Trophoblast cell (in vitro differentiated cells and primary cell): ENCODE data around the gene OR3A1. TPM values are rescaled to one million over a fixed set of nuclear protein-coding genes. Genes with fewer than 3 reads are reported as not detected.
"Not testable (repeated sequence)": the region's sequence is repeated elsewhere in the genome, so short reads cannot be mapped to it uniquely, and the experiment has no call there.

Experiments
- DNase-seq, 2 donors: peaks; one replicate each; pipeline ENCODE4 v3.0.0-alpha.2; 2016
- H2AFZ ChIP-seq: 2 replicates; pipeline ENCODE4 v1.6.1; 2013; ENCODE audit warnings: low read length, moderate library complexity, mild to moderate bottlenecking; ENCODE audit not compliant: insufficient read depth, poor library complexity
- H2AK5ac ChIP-seq: 2 replicates; pipeline ENCODE4 v1.6.1; 2013; ENCODE audit warnings: mild to moderate bottlenecking, low read length
- H2BK120ac ChIP-seq: 2 replicates; pipeline ENCODE4 v1.6.1; 2013; ENCODE audit warnings: low read length, mild to moderate bottlenecking, moderate library complexity; ENCODE audit not compliant: insufficient read depth, poor library complexity
- H2BK12ac ChIP-seq: 2 replicates; pipeline ENCODE4 v1.6.1; 2013; ENCODE audit warnings: mild to moderate bottlenecking, low read length, moderate library complexity
- H2BK5ac ChIP-seq: 2 replicates; pipeline ENCODE4 v1.6.1; 2013; ENCODE audit warnings: low read length, low read depth, moderate library complexity, mild to moderate bottlenecking; ENCODE audit not compliant: poor library complexity
- H3K14ac ChIP-seq: 2 replicates; pipeline ENCODE4 v1.6.1; 2013; ENCODE audit warnings: mild to moderate bottlenecking, low read length
- H3K18ac ChIP-seq: 2 replicates; pipeline ENCODE4 v1.6.1; 2013; ENCODE audit warnings: mild to moderate bottlenecking, low read length
- H3K23ac ChIP-seq: 2 replicates; pipeline ENCODE4 v1.6.1; 2013; ENCODE audit warnings: low read length
- H3K27ac ChIP-seq: 2 replicates; pipeline ENCODE4 v1.5.1; 2013; ENCODE audit warnings: low read depth, mild to moderate bottlenecking, inconsistent platforms, low read length, moderate library complexity
- H3K27me3 ChIP-seq: 2 replicates; pipeline ENCODE4 v1.6.1; 2013; ENCODE audit warnings: inconsistent platforms, mild to moderate bottlenecking, low read length, moderate library complexity; ENCODE audit not compliant: insufficient read depth
- H3K36me3 ChIP-seq, 2 experiments: 1 replicate in 1 of 2; 2 replicates in 1 of 2; pipeline ENCODE4 v1.6.1; 2013; ENCODE audit warnings: low read length in 2 of 2, mild to moderate bottlenecking in 2 of 2, moderate library complexity in 1 of 2; ENCODE audit not compliant: insufficient read depth in 2 of 2, control insufficient read depth in 1 of 2
- H3K4ac ChIP-seq: 2 replicates; pipeline ENCODE4 v1.6.1; 2013; ENCODE audit warnings: low read depth, mild to moderate bottlenecking, low read length, moderate library complexity
- H3K4me1 ChIP-seq, 2 experiments: 1 replicate in 1 of 2; 2 replicates in 1 of 2; pipeline ENCODE4 v1.6.1; 2013; ENCODE audit warnings: low read length in 2 of 2, mild to moderate bottlenecking in 2 of 2, moderate library complexity in 1 of 2; ENCODE audit not compliant: insufficient read depth in 2 of 2, control insufficient read depth in 1 of 2
- H3K4me2 ChIP-seq: 2 replicates; pipeline ENCODE4 v1.6.1; 2013; ENCODE audit warnings: inconsistent platforms, mild to moderate bottlenecking, low read length, moderate library complexity
- H3K4me3 ChIP-seq: 2 replicates; pipeline ENCODE4 v1.5.1; 2013; ENCODE audit warnings: mild to moderate bottlenecking, low read depth, low read length, inconsistent platforms
- H3K79me1 ChIP-seq: one replicate; pipeline ENCODE4 v1.6.1; 2013; ENCODE audit warnings: low read length
- H3K79me2 ChIP-seq: 2 replicates; pipeline ENCODE4 v1.6.1; 2013; ENCODE audit warnings: low read length, mild to moderate bottlenecking; ENCODE audit not compliant: control insufficient read depth, insufficient read depth, poor library complexity
- H3K9ac ChIP-seq: 2 replicates; pipeline ENCODE4 v1.6.1; 2013; ENCODE audit warnings: mild to moderate bottlenecking, low read length
- H3K9me3 ChIP-seq: 2 replicates; pipeline ENCODE4 v1.6.1; 2013; ENCODE audit warnings: low read depth, mild to moderate bottlenecking, control low read depth, inconsistent platforms, low read length; ENCODE audit not compliant: insufficient read depth
- H4K12ac ChIP-seq: 2 replicates; pipeline ENCODE4 v1.6.1; 2013; ENCODE audit warnings: low read depth, mild to moderate bottlenecking, low read length, moderate library complexity
- H4K8ac ChIP-seq: 2 replicates; pipeline ENCODE4 v1.6.1; 2013; ENCODE audit warnings: low read depth, mild to moderate bottlenecking, low read length, moderate library complexity
- H4K91ac ChIP-seq: one replicate; pipeline ENCODE4 v1.6.1; 2013; ENCODE audit warnings: low read depth, mild to moderate bottlenecking, low read length, moderate library complexity
- WGBS: extraction: QIAGEN DNeasy Blood & Tissue Kit; methylation state at CpG from one replicate; pipeline ENCODE4 v1.1.7; 2013; ENCODE audit warnings: missing lambda C conversion rate; ENCODE audit not compliant: insufficient read length, insufficient coverage; ENCODE audit errors: extremely low coverage; 5-methylcytosine and 5-hydroxymethylcytosine counted together
- polyA plus RNA-seq: library from polyadenylated mRNA; stranded (reverse); fragments of 200-250 nt; gene quantifications from 2 replicates; pipeline ENCODE4 v1.2.3, GENCODE V29; 2013

OR3A1 gene
- not detected in 2 replicates for polyA plus RNA-seq

GRCh38 chr17:3298260-3298659 is at the start of gene OR3A1:
Gene OR3A1, minus strand, starts transcription at chr17:3298360. Its CDS starts 5,778 bp downstream, at chr17:3292582.
- H3K27ac ChIP-seq = no peak within 1 kb of the TSS
- H2AK5ac ChIP-seq = no peak within 1 kb of the TSS
- no peak within 1 kb of the TSS for H3K4ac ChIP-seq
- no peaks in the 10 kb centered on the region for H3K79me1 ChIP-seq
- H3K14ac ChIP-seq = no peak within 1 kb of the TSS
- H2BK5ac ChIP-seq = no peak within 1 kb of the TSS
- no peak within 1 kb of the TSS for H3K4me2 ChIP-seq
- no peak within 1 kb of the TSS for H2BK120ac ChIP-seq
- no peak within 1 kb of the TSS for H3K18ac ChIP-seq
- H3K4me1 ChIP-seq = no peaks in the 10 kb centered on the region
- H2BK12ac ChIP-seq = no peak within 1 kb of the TSS
- no peak for DNase-seq
- no peak within 1 kb of the TSS for H3K9ac ChIP-seq
- H3K36me3 ChIP-seq = no peaks in the 10 kb centered on the region
- H3K23ac ChIP-seq = no peak within 1 kb of the TSS
- H3K79me2 ChIP-seq = no peaks in the 10 kb centered on the region
- H3K4me3 ChIP-seq = no peak within 1 kb of the TSS
- H4K8ac ChIP-seq = no peak within 1 kb of the TSS
- no peaks in the 10 kb centered on the region for H3K27me3 ChIP-seq
- no peak within 1 kb of the TSS for H4K12ac ChIP-seq
- no peak within 1 kb of the TSS for H2AFZ ChIP-seq
- H3K9me3 ChIP-seq = peaks cover 2% of the 10 kb centered on the region
- WGBS = no CpG with 5 or more reads among the region's 6 CpGs
- H4K91ac ChIP-seq = no peak within 1 kb of the TSS

- H2AK5ac ChIP-seq, H3K36me3 ChIP-seq, H3K79me2 ChIP-seq, H2BK12ac ChIP-seq, H3K4me2 ChIP-seq, H3K18ac ChIP-seq, H4K8ac ChIP-seq, H3K14ac ChIP-seq, H4K12ac ChIP-seq, H3K27me3 ChIP-seq, H2BK5ac ChIP-seq, H3K27ac ChIP-seq, H3K23ac ChIP-seq, H3K79me1 ChIP-seq, H3K4me3 ChIP-seq, H4K91ac ChIP-seq, H2AFZ ChIP-seq, H3K4me1 ChIP-seq, H3K9ac ChIP-seq, DNase-seq, H2BK120ac ChIP-seq, H3K4ac ChIP-seq: not testable (repeated sequence)
- WGBS = no CpG with 5 or more reads among the region's 12 CpGs
- H3K9me3 ChIP-seq = peaks cover 11% of the 10 kb centered on the region
Observed at GRCh38 chr17:3342782-3343181, 44.6 kb upstream of the OR3A1 start.

GRCh38 chr17:3335876-3336275 is 37.7 kb upstream of the OR3A1 start:
- Histone ChIP-seq H3K4me2 (no peak overlapping the region), H3K9me3 (no peaks in the 10 kb centered on the region), H3K27me3 (no peaks in the 10 kb centered on the region), H3K18ac (no peak overlapping the region), H4K91ac (no peak overlapping the region), H2BK120ac (no peak overlapping the region), H3K4me1 (no peaks in the 10 kb centered on the region), H2BK12ac (no peak overlapping the region), H3K79me2 (no peaks in the 10 kb centered on the region), H3K9ac (no peak overlapping the region), H3K14ac (no peak overlapping the region), H3K4ac (no peak overlapping the region), H3K23ac (no peak overlapping the region), H2BK5ac (no peak overlapping the region), H3K79me1 (no peaks in the 10 kb centered on the region), H4K12ac (no peak overlapping the region), H4K8ac (no peak overlapping the region), H2AFZ (no peak overlapping the region), H2AK5ac (no peak overlapping the region), H3K4me3 (no peak overlapping the region), H3K36me3 (no peaks in the 10 kb centered on the region), H3K27ac (no peak overlapping the region)
- DNase-seq = no peak
- WGBS = no CpG with 5 or more reads among the region's 4 CpGs

GRCh38 chr17:3318336-3318735 is 20.2 kb upstream of the OR3A1 start:
- Histone ChIP-seq H2AK5ac (no peak overlapping the region), H2BK12ac (no peak overlapping the region), H2AFZ (no peak overlapping the region), H3K27ac (no peak overlapping the region), H3K9ac (no peak overlapping the region), H2BK5ac (no peak overlapping the region), H4K8ac (no peak overlapping the region), H3K14ac (no peak overlapping the region), H3K4ac (no peak overlapping the region), H2BK120ac (no peak overlapping the region), H3K4me3 (no peak overlapping the region), H3K9me3 (no peaks in the 10 kb centered on the region), H3K79me2 (no peaks in the 10 kb centered on the region), H4K91ac (no peak overlapping the region), H3K4me1 (no peaks in the 10 kb centered on the region), H3K79me1 (no peaks in the 10 kb centered on the region), H3K36me3 (no peaks in the 10 kb centered on the region), H3K4me2 (no peak overlapping the region), H3K27me3 (no peaks in the 10 kb centered on the region), H3K23ac (no peak overlapping the region), H3K18ac (no peak overlapping the region), H4K12ac (no peak overlapping the region)
- no peak for DNase-seq
- WGBS = no CpG with 5 or more reads among the region's 5 CpGs
